ENCODE measurements around the gene CTBP1. TPM values are rescaled to one million over a fixed set of nuclear protein-coding genes. Genes with fewer than 3 reads are reported as not detected.

CTBP1 gene
- total and polyA plus RNA-seq, 2 of the 8 experiments (the other 6 are each of a cell fraction or from before 2014, with no cell fraction given): 128 to 185 TPM

GRCh38 chr4:1271686-1272085 is 22.8 kb upstream of the CTBP1 start (continued):
- TF ChIP-seq CHD7 (IDR thresholded peaks at IDR 0.05; ENCODE audit: insufficient replicate concordance, low read length) (no peak), SAP30 (IDR thresholded peaks at IDR 0.05; ENCODE audit: insufficient read depth, insufficient replicate concordance, low read length) (no peak), KDM4A (IDR thresholded peaks at IDR 0.05; ENCODE audit: low read depth, low read length, severe bottlenecking) (no peak), TEAD4 (IDR thresholded peaks at IDR 0.05; ENCODE audit: low read depth, low read length) (no peak), EZH2 (IDR thresholded peaks at IDR 0.05; ENCODE audit: low read depth, low read length, severe bottlenecking) (no peak), BCL11A (IDR thresholded peaks at IDR 0.05; ENCODE audit: low read depth in 2 of 2, low read length in 2 of 2) (no peak)
